ENCODE data around the gene C21orf91.

Gene C21orf91

GRCh38 chr21:17819114-17819876, at the start of gene C21orf91:
Gene C21orf91, minus strand, starts transcription at chr21:17819356. Its CDS starts 1,038 bp downstream, at chr21:17818318.
- DNase-seq: peak; percentile 85

GRCh38 chr21:17866590-17866989, 47.4 kb upstream of the C21orf91 start:
- no peak for DNase-seq

GRCh38 chr21:17859661-17860060, 40.5 kb upstream of the C21orf91 start:
- DNase-seq: no peak

GRCh38 chr21:17858747-17859146, 39.6 kb upstream of the C21orf91 start:
- DNase-seq: no peak

GRCh38 chr21:17854745-17855144, 35.6 kb upstream of the C21orf91 start:
- no peak for DNase-seq

GRCh38 chr21:17853393-17854275, 34.5 kb upstream of the C21orf91 start:
- DNase-seq: no peak

GRCh38 chr21:17848228-17848627, 29.1 kb upstream of the C21orf91 start:
- DNase-seq: no peak

GRCh38 chr21:17841103-17841502, 21.9 kb upstream of the C21orf91 start:
- DNase-seq: no peak

- DNase-seq: no peak
Measured at GRCh38 chr21:17834639-17835354, 15.6 kb upstream of the C21orf91 start.

- no peak for DNase-seq
Measured at GRCh38 chr21:17829472-17829871, 10.3 kb upstream of the C21orf91 start.

GRCh38 chr21:17828223-17828622, 9.1 kb upstream of the C21orf91 start:
- DNase-seq: no peak

- DNase-seq: no peak
Measured at GRCh38 chr21:17823846-17824245, 4.7 kb upstream of the C21orf91 start.

GRCh38 chr21:17821121-17821520, 2.0 kb upstream of the C21orf91 start:
- no peak for DNase-seq

GRCh38 chr21:17819877-17820229, 697 bp upstream of the C21orf91 start:
- no peak for DNase-seq

- DNase-seq: peak; percentile 49
Measured at GRCh38 chr21:17818186-17819113, 706 bp downstream of the C21orf91 start.

GRCh38 chr21:17813353-17813752, 5.8 kb downstream of the C21orf91 start:
- DNase-seq: no peak

- DNase-seq: no peak
Measured at GRCh38 chr21:17805966-17806365, 13.2 kb downstream of the C21orf91 start.

- no peak for DNase-seq
Measured at GRCh38 chr21:17803536-17803935, 15.6 kb downstream of the C21orf91 start.

- DNase-seq: no peak
Measured at GRCh38 chr21:17802572-17802971, 16.6 kb downstream of the C21orf91 start.

GRCh38 chr21:17799414-17800164, 19.6 kb downstream of the C21orf91 start:
- no peak for DNase-seq

- DNase-seq: no peak
Measured at GRCh38 chr21:17798796-17799195, 20.4 kb downstream of the C21orf91 start.

Measured in activated effector memory CD4-positive, alpha-beta T cell treated with Interleukin-2 at 50 U/mL for 16 hours (primary cell).